Gastrocnemius medialis (tissue), 4 donors: ENCODE data around the gene GABRE.

ENCODE experiments used
- CTCF ChIP-seq, 5 experiments: fragments of 450-650 bp in 3 of 5; fragments of 200-600 bp in 2 of 5; sonication (generic) in 2 of 5; IDR thresholded peaks in 4 of 5; conservative IDR thresholded peaks in 1 of 5; 1 replicate in 4 of 5; 2 replicates in 1 of 5; pipeline ENCODE4 v1.5.1; 2016 to 2019; ENCODE audit warnings: antibody characterized with exemption in 5 of 5, mild to moderate bottlenecking in 3 of 5, moderate library complexity in 3 of 5
- POLR2A ChIP-seq, 2 donors: fragments of 450-650 bp; IDR thresholded peaks; one replicate each; pipeline ENCODE4 v1.6.1; 2017; ENCODE audit warnings: antibody characterized with exemption in 2 of 2, mild to moderate bottlenecking in 2 of 2, moderate library complexity in 2 of 2

DNA sequence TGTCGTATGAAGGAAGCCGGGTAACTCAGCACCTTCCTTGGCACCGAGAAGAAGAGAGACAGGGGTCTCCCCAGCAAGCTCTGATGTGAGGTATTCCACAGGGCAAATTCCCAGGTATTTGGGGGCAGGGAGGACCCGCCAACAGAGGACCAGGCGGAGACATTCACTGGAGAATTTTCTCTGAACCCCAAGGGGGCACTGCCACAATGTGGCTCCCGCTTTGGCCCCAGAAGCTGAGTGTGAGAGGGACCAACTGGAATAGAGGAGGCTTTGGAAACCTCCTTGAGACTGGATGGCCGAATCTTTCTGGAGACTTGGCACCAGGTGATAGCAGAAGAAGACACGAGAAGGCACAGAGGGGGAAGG, 735 bp upstream of the GABRE start:
- no peak for TF ChIP-seq CTCF (IDR thresholded peaks at IDR 0.05 in 4 of 5, conservative IDR thresholded peaks at IDR 0.05 in 1 of 5)
- no peak for TF ChIP-seq POLR2A (IDR thresholded peaks at IDR 0.05)
